ENCODE measurements around the gene RHOG.

The RHOG gene

DNA sequence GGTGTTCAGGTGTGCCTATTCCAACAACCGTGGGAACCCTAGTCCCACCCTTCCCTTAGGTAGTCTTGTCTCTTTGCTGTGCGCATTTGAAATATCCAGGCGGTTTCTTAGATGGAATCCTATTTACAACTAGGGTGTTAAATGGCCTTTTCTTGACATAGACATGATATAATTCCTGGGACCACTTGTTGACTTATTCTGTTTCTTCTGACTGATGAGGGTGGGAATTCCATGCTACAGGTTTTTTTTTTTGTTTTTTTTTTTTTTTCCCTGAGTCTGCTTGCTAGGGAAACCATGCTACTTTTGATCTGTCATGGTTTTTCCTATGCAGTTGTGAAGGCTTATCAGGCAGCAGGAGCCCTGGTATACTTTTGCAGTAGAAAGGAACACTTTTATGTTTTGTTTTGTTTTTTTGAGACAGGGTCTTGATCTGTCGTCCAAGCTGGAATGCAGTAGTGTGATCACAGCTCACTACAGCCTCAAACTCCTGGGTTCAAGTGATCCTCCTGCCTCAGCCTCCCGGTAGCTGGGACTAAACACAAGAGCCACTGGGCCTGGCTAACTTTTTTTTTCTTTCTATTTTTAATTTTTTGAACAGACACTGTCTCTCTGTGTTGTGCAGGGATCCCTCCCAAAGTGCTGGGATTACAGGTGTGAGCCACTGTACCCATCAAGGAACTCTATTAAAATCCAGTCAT is 16.2 kb upstream of the RHOG start:
- Histone ChIP-seq H3K36me3 (ENCODE audit: control insufficient read depth, low read depth, low read length) (no peaks in the 10 kb centered on the region), H3K27ac (ENCODE audit: low read length) (no peak overlapping the region), H3K9me3 (ENCODE audit: control insufficient read depth, low read depth, low read length) (no peaks in the 10 kb centered on the region), H3K4me3 (ENCODE audit: low read length) (peak overlapping the region; percentile 64), H3K27me3 (ENCODE audit: control insufficient read depth, insufficient read depth, low read length) (peaks cover 18% of the 10 kb centered on the region), H3K4me1 (ENCODE audit: control insufficient read depth, low read depth, low read length) (peaks cover 33% of the 10 kb centered on the region), H3K9ac (ENCODE audit: low read length) (no peak overlapping the region)

DNA sequence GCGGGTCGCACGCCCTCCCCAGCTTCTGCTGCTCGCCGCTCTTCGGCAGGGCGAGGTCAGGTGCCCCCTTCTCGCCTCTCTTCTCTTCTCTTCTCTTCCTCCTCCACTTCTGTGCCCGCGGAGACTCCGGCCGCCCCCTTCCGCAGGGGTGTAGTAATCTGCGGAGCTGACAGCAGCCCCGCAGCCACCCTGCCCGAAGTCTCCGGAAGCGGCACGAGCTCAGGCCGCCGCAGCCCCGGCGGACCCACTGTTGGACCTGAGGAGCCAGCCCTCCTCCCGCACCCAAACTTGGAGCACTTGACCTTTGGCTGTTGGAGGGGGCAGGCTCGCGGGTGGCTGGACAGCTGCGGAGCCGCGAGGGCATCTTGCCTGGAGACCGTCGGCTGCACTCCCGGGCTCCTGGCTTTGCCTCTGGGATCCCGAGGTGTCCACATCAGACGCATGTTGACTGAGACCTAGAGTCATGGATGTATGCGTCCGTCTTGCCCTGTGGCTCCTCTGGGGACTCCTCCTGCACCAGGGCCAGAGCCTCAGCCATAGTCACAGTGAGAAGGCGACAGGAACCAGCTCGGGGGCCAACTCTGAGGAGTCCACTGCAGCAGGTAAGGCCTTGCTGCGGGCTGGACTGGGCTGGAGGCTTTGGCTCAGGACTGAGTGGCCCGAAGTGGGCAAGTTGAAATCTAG is 15.2 kb upstream of the RHOG start:
- H3K9ac ChIP-seq (ENCODE audit: low read length) = peak overlapping the region; percentile 16

DNA sequence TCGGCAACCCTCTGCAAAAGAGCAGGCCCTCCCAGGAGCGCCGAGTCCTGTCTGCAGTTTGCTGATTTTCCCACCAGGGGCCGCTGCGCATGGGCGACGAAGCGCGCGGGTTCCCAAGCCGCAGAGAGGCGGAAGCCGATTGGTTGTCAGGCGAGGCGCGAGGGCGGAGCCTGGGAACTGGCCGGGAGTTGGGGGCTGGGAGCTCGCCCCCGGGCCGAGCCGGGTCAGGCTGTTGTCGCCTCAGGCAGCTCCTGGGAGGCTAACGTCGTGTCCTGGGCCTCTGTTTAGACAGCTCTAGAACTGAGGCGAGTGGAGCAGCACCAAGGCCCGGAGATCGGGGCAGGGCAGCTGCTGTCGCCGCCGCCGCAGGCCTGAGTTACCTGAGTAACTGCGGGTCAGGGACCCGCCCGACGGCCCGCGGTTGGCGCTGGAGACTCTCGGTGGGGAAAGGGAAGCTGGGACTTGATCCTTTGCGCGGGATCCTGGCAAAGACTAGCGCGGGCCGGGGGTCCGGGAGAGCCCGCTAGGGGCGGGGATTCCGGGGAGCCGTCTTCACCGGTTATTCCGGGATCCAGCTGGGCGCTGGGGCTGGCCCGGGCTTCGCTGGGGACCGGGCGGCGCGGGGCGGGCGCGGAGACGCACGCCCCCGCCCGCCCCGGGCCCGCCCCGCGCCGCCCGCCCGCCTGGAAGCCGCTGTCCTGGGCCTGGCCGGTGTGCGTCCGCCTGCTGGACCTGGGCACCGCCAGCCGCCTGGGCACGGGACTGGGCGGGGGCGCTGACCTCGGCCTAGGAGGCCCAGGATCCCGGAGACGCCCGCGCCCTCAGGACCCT is 14.4 kb upstream of the RHOG start, which contains the start of gene STIM1:
STIM1 (plus strand) TSS at position 688 of the 831 bp plus-strand sequence. CDS start 607 bp downstream, outside the sequence.
- Histone ChIP-seq H3K27me3 (ENCODE audit: control insufficient read depth, insufficient read depth, low read length) (peaks cover 18% of the 10 kb centered on the region), H3K9ac (ENCODE audit: low read length) (peak within 1 kb of the TSS; percentile 52), H3K4me1 (ENCODE audit: control insufficient read depth, low read depth, low read length) (peaks cover 24% of the 10 kb centered on the region), H3K9me3 (ENCODE audit: control insufficient read depth, low read depth, low read length) (no peaks in the 10 kb centered on the region), H3K27ac (ENCODE audit: low read length) (no peak within 1 kb of the TSS), H3K4me3 (ENCODE audit: low read length) (peak within 1 kb of the TSS; percentile 77), H3K36me3 (ENCODE audit: control insufficient read depth, low read depth, low read length) (no peaks in the 10 kb centered on the region)

More for the DNA sequence above, 15.2 kb upstream of the RHOG start:
- H3K9me3 ChIP-seq (ENCODE audit: control insufficient read depth, low read depth, low read length) = no peaks in the 10 kb centered on the region
- H3K36me3 ChIP-seq (ENCODE audit: control insufficient read depth, low read depth, low read length) = no peaks in the 10 kb centered on the region
- peaks cover 18% of the 10 kb centered on the region for H3K27me3 ChIP-seq (ENCODE audit: control insufficient read depth, insufficient read depth, low read length)
- peaks cover 29% of the 10 kb centered on the region for H3K4me1 ChIP-seq (ENCODE audit: control insufficient read depth, low read depth, low read length)
- H3K4me3 ChIP-seq (ENCODE audit: low read length) = peak overlapping the region; percentile 64
- no peak overlapping the region for H3K27ac ChIP-seq (ENCODE audit: low read length)

DNA sequence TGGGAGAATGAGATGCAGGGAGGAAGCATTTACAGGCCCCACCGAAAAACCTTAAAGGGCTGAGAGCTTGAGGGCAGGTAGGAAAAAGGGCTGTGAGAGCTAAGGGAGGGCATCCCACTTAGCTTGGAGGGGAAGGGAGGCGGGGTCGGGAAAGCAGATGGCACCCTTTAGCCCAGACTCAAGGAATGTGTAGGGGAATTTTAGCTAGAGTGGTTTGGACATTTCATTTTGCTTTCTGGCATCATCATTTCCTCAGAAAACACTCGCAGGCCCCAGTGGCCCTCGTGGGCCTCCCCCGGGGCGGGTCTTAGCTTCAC is 13.9 kb upstream of the RHOG start:
- Histone ChIP-seq H3K4me3 (ENCODE audit: low read length) (peak overlapping the region; percentile 77), H3K27ac (ENCODE audit: low read length) (no peak overlapping the region), H3K4me1 (ENCODE audit: control insufficient read depth, low read depth, low read length) (peaks cover 21% of the 10 kb centered on the region), H3K27me3 (ENCODE audit: control insufficient read depth, insufficient read depth, low read length) (peaks cover 18% of the 10 kb centered on the region), H3K9me3 (ENCODE audit: control insufficient read depth, low read depth, low read length) (no peaks in the 10 kb centered on the region), H3K36me3 (ENCODE audit: control insufficient read depth, low read depth, low read length) (no peaks in the 10 kb centered on the region), H3K9ac (ENCODE audit: low read length) (no peak overlapping the region)

DNA sequence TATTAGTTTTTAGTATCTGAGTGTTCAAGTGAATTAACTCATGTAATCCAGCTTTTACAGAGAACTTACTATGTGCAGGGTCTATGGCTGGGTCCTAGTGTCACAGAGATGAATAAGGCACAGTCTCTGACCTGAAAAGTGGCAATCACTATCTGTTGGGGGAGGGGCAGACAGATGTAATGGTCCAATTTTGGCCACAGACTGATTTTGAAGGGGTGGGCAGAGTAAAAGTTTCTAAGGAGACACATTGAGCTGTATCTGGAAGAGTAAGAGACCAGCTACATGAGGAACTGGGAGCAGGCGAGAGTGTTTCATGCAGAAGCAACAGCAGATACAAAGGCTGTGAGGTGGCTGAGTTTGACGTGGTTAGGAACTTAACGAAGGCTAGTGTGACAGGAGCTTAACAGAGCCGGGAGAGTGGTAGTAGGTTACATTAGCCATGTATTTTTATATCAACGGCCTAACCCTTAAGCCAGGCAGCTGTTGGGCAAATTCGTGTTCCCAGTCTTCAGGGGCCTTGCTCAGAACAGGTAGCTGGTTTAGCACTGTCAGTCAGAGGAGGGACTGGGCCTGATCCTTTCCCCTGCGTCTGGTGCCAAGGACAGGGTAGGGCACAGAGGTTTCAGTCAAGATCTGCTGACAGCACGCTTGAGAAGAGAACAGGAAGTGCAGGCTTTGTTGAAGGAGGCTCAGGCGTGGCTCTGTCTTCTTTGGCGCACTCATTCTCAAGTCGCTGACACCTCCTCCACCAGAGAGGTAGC is 13.3 kb upstream of the RHOG start:
- Histone ChIP-seq H3K9me3 (ENCODE audit: control insufficient read depth, low read depth, low read length) (no peaks in the 10 kb centered on the region), H3K4me3 (ENCODE audit: low read length) (no peak overlapping the region), H3K27ac (ENCODE audit: low read length) (no peak overlapping the region), H3K9ac (ENCODE audit: low read length) (no peak overlapping the region), H3K4me1 (ENCODE audit: control insufficient read depth, low read depth, low read length) (peaks cover 16% of the 10 kb centered on the region), H3K27me3 (ENCODE audit: control insufficient read depth, insufficient read depth, low read length) (peaks cover 18% of the 10 kb centered on the region), H3K36me3 (ENCODE audit: control insufficient read depth, low read depth, low read length) (no peaks in the 10 kb centered on the region)

DNA sequence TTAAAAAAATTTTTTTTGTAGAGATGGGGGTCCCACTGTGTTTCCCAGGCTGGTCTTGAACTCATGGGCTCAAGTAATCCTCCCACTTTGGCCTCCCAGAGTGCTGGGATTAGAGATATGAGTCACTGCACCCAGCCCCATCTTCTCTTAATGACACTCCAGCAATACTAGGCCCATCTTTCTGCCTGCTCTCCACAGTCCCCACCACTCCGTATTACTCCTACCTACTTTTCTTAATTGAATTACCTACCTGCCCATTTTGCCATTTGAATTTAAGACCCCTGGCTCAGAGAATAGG is 12.7 kb upstream of the RHOG start:
- Histone ChIP-seq H3K9me3 (ENCODE audit: control insufficient read depth, low read depth, low read length) (no peaks in the 10 kb centered on the region), H3K4me1 (ENCODE audit: control insufficient read depth, low read depth, low read length) (peaks cover 15% of the 10 kb centered on the region), H3K9ac (ENCODE audit: low read length) (no peak overlapping the region), H3K4me3 (ENCODE audit: low read length) (no peak overlapping the region), H3K27me3 (ENCODE audit: control insufficient read depth, insufficient read depth, low read length) (peaks cover 18% of the 10 kb centered on the region), H3K36me3 (ENCODE audit: control insufficient read depth, low read depth, low read length) (no peaks in the 10 kb centered on the region), H3K27ac (ENCODE audit: low read length) (no peak overlapping the region)

DNA sequence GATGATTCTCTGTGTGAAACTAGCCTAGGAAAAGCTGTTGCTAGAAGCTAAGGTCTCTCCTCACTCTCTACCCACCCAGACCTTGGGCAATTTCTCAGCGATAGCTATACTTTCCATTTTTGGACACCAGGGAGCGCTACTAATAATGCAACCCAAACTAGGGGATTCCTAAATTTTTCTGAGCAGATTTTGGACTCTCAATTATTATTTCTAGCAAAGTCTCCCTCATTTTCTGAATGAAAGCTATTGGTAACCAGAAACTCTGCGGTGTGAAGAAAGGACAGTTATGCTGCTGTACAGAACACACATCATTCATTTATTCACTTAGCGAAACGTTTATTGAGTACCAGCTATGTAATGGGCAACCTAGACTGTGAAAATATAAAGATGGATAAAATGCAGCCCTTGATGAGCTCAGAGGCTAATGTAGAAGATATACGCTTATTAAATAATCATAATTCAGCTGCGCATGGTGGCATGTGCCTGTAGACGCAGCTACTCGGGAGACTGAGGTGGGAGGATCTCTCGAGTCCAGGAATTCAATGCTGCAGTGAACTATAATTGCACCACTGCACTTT is 8.6 kb upstream of the RHOG start:
- no peak overlapping the region for H3K9ac ChIP-seq (ENCODE audit: low read length)
- no peaks in the 10 kb centered on the region for H3K36me3 ChIP-seq (ENCODE audit: control insufficient read depth, low read depth, low read length)
- no peaks in the 10 kb centered on the region for H3K27me3 ChIP-seq (ENCODE audit: control insufficient read depth, insufficient read depth, low read length)
- H3K4me1 ChIP-seq (ENCODE audit: control insufficient read depth, low read depth, low read length) = peaks cover 5% of the 10 kb centered on the region
- no peaks in the 10 kb centered on the region for H3K9me3 ChIP-seq (ENCODE audit: control insufficient read depth, low read depth, low read length)
- H3K4me3 ChIP-seq (ENCODE audit: low read length) = no peak overlapping the region
- no peak overlapping the region for H3K27ac ChIP-seq (ENCODE audit: low read length)

DNA sequence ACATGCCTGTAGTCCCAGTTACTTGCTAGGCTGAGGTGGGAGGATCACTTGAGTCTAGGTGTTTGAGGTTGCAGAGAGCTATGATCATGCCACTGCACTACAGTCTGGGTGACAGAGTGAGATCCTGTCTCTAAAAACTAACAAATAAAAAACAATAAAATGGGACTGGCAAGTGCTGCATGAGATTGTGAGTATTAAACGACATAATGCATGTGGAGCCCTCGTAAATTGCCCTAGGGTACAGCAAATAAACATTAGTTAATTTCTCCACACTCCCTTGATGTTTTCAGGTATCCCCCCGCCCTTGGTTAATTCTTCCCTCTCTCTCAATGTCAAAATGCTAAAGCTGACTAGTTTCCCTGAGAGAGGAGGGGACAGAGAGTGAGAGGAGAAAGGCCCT is 4.9 kb upstream of the RHOG start:
- Histone ChIP-seq H3K9ac (ENCODE audit: low read length) (no peak overlapping the region), H3K27ac (ENCODE audit: low read length) (no peak overlapping the region), H3K9me3 (ENCODE audit: control insufficient read depth, low read depth, low read length) (no peaks in the 10 kb centered on the region), H3K4me1 (ENCODE audit: control insufficient read depth, low read depth, low read length) (peaks cover 3% of the 10 kb centered on the region), H3K27me3 (ENCODE audit: control insufficient read depth, insufficient read depth, low read length) (peaks cover 5% of the 10 kb centered on the region), H3K4me3 (ENCODE audit: low read length) (no peak overlapping the region), H3K36me3 (ENCODE audit: control insufficient read depth, low read depth, low read length) (no peaks in the 10 kb centered on the region)

DNA sequence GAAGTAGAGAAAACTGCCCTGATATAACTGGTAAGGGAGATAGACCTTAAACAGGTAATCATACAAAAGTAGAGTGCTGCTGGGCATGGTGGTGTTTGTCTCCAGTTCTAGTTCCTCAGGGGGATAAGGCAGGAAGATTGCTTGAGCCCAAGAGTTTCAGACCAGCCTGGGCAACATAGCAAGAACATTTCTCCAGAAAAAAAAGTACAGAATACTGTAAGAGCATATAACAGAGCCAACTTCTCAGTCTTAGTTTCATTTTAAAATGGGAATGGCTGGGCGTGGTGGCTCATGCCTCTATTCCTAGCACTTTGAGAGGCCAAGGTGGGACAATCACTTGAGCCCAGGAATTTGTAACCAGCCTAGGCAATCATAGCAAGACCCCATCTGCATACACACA is 4.5 kb upstream of the RHOG start:
- no peaks in the 10 kb centered on the region for H3K36me3 ChIP-seq (ENCODE audit: control insufficient read depth, low read depth, low read length)
- H3K4me3 ChIP-seq (ENCODE audit: low read length) = no peak overlapping the region
- H3K27ac ChIP-seq (ENCODE audit: low read length) = no peak overlapping the region
- H3K4me1 ChIP-seq (ENCODE audit: control insufficient read depth, low read depth, low read length) = peaks cover 3% of the 10 kb centered on the region
- H3K9me3 ChIP-seq (ENCODE audit: control insufficient read depth, low read depth, low read length) = no peaks in the 10 kb centered on the region
- no peak overlapping the region for H3K9ac ChIP-seq (ENCODE audit: low read length)
- H3K27me3 ChIP-seq (ENCODE audit: control insufficient read depth, insufficient read depth, low read length) = peaks cover 5% of the 10 kb centered on the region

DNA sequence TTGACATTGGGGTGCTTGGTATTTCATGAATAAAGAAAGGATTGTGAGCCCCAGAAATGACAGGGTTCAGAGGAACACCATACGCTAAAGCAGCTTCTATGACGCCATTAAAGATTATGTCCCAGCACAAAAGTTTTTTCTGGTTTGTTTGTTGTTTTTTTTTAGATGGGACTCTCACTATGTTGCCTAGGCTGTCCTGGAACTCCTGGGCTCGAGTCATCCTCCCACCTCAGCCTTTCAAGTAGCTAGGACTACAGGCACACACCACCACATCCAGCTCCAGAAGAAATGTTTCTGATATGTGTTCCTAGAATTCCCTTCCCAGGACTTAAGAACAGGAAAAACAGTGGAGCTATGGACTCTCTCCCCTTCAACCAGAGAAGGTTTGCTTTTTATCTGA is 2.6 kb upstream of the RHOG start:
- H3K9ac ChIP-seq (ENCODE audit: low read length) = no peak overlapping the region
- H3K4me1 ChIP-seq (ENCODE audit: control insufficient read depth, low read depth, low read length) = peaks cover 7% of the 10 kb centered on the region
- H3K36me3 ChIP-seq (ENCODE audit: control insufficient read depth, low read depth, low read length) = no peaks in the 10 kb centered on the region
- H3K9me3 ChIP-seq (ENCODE audit: control insufficient read depth, low read depth, low read length) = no peaks in the 10 kb centered on the region
- no peak overlapping the region for H3K27ac ChIP-seq (ENCODE audit: low read length)
- H3K27me3 ChIP-seq (ENCODE audit: control insufficient read depth, insufficient read depth, low read length) = peaks cover 5% of the 10 kb centered on the region
- H3K4me3 ChIP-seq (ENCODE audit: low read length) = no peak overlapping the region

Data from iPS-18a (cell line).